NCI-H774 (cell line): ENCODE measurements around the gene UBTD2.
"Not testable (repeated sequence)": the region's sequence is repeated elsewhere in the genome, so short reads cannot be mapped to it uniquely, and the experiment has no call there.

Experiments used
- DNase-seq: peaks from one replicate; lab custom pipeline; 2025; lab: John Stamatoyannopoulos, UW

UBTD2 gene

DNA sequence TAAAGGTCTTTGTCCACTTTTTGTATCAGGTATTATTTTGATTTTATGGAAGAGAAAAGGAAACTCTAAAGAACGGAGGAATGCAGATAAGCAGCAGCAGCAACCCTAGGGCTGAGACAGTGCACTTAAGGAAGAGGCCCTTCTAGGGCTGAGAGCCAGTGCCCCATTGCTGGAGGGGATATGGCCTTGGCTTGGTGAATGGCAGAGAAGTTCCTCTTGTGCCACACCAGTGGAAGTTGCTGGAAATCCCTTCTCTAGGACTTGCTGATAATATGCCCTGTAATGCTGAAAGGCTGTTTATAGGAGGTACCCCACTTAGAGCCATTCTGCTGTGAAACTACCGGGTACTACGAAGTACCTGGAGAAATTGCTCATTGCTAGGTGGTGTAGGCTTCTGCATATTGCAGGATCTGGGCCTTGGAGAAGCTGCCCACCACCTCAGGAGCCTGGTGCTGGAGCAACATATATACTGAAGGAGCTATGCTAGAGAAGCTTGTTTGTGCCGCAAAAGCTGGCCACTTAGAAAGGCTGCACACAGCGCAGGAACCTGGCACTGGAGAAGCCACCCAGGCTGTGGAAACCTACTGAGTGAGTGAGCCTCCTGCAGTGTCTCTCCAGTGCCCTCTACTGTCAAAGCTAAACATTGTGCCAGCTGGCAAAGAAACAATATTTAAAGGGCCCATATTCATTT lies 9.6 kb upstream of the UBTD2 start:
- DNase-seq = peak; percentile 50

DNA sequence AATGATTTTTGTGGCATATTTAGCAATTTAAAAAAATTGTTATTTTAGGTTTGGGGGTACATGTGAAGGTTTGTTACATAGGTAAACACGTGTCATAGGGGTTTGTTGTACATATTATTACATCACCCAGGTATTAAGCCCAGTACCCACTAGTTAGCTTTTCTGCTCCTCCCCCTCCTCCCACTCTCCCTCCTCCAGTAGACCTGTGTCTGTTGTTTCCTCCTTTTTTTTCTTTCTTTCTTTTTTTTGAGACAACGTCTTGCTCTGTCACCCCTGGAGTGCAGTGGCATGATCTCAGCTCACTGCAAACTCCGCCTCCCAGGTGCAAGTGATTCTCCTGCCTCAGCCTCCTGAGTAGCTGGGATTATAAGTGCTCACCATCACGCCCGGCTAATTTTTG lies 8.3 kb upstream of the UBTD2 start:
- DNase-seq = not testable (repeated sequence)

DNA sequence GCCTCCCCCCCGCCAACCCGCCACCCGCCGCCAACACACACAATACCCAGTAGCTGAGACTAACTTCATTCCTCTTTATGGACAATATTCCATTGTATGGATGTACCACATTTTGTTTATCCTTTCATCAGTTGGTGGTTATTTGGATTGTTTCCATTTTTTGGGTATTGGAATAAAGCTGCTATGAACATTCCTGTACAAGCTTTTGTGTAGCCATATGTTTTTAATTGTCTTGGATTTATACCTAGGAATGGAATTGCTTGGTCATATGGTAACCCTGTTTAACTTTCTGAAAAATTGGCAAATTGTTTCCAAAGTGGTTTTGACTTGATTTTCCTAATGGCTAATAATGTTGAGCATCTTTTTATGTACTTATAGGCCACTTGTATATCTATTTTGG lies 4.9 kb upstream of the UBTD2 start:
- DNase-seq = no peak

DNA sequence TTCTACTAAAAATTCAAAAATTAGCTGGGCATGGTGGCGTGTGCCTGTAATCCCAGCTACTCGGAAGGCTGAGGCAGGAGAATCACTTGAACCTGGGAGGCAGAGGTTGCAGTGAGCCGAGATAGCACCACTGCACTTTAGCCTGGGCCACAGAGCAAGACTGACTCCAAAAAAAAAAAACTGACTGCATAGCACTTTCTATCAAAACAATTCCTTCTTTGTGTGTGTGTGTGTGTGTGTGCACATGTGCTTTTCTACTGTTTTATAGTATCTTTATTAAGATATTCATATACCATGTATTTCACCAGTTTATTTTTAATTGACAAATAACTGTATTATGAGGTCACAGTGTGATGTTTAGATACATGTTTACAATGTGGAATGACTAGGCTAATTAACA lies 3.6 kb upstream of the UBTD2 start:
- not testable (repeated sequence) for DNase-seq

DNA sequence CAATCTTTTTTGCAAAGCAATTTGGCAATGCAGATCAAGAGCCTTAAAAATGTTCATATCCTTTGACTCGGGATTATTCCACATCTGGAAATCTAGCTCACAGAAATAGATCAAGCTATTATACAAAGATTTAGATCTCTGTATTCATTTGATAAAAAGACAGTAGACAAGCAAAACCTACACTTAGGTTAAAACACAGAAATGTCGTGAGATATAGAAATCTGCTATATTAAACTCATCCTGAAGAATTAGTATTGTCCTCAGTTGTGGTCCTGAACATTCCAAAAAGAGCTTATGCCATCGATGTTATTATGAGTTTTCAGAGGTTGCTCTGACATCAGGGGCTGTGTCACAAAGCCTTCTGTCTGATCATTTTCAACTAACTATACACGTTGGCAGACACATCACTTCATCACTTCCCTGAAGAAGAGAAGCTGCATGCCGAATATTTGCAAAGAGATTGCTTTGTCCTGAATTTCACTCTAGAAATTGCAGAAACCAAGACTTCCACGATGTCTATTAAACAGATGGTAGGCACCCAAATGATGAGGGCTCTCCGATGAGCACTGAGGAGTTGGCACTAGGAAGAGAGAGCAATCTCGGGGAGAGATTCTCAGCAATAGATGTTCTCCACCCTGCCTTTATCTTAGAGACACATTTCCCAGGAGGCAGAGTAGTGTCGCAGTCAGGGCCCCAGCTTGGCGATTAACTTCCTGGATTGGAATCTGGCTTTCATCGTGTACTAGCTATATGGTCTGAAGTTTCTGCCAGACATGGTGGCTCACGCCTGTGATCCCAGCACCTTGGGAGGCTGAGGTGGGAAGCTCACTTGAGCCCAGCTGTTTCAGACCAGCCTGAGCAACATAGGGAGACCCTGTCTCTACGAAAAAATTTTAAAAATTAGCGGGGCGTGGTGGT lies 1.9 kb upstream of the UBTD2 start:
- no peak for DNase-seq

DNA sequence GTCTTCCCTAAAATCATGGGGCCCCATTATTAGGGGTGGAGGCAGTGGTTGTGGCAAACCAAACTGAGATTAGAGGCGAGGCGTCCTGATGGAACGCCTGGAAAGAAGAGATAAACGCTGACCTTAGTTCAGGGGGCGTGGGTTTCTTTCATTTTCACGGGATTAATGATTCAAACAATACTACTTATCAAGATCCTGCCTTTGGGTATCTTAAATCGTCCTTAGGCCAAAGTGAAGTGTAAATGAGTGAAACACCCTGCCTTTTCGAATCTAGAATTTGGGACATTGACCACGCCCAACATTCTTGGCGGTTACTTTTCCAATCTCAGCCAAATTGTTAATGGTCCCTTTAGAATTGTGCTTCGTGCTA lies 1.0 kb upstream of the UBTD2 start:
- no peak for DNase-seq

DNA sequence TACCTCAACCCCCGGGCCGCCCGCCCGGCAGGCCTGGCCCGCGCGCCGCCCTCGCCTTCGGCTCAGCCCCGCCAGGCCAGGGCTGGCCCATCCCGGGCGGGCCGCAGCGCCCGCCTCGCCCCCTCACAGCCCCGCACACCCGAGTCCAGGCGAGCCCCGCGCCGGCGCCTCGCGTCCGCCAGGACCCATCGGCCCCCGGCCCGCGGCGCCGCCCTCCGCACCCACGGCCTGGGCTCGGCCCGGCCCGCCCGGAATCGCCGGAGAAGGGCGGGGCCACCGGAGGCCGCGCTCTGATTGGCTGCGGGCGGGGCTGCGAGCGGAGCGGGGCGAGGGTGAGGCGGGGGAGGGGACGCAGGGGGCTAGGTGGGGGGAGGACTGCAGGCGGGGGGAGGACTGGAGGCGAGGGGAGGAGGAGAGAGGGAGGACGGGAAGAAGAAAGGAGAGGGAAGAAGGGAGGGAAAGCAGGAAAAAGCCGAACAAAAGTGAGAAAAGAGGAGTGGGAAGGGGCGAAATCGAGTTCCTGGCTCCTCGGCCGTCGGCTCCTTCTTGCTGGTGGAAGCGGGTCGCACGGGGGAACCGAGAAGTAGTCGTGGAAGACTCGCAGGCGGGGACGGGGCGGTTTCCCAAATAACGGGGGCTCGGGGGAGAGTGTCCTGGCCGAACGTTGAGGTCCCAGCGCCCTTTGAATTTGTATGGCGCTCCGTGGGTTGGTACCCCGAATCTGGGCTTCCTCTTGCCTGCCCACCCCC lies 472 bp upstream of the UBTD2 start:
- DNase-seq = peak; percentile 89

DNA sequence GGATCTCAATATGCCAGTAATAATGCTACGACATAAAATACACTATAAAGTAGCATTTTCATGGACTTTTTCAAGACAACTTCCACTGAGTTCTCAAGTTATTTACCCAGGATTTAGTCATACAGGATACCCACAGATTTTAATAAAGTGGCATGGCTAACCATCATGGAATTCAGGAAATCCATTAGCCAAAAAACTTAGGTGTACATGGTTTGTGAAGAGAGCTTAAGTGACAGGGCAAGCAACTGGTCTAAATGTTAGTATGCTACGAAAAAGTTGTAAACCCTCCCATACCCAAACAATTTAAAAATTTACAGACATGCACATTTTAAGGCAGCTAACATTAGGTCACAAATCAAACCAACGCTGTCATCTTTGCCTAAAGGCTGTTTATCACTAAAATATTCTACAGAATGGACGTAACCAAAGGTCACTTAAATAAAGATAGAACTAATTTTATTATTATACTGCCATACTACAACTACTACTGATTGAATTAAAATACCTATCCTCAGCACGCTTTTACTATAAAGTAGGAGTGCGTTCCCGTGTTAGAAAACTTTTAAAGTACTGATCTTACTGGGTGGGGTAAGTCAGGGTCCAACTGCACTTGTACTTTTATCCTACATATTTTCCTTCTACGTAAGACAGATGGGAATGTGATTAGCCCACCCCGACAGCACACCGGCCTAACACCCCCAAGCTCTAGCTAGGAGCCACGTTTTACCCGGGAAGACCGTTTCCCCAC lies 1.1 kb downstream of the UBTD2 start:
- no peak for DNase-seq

DNA sequence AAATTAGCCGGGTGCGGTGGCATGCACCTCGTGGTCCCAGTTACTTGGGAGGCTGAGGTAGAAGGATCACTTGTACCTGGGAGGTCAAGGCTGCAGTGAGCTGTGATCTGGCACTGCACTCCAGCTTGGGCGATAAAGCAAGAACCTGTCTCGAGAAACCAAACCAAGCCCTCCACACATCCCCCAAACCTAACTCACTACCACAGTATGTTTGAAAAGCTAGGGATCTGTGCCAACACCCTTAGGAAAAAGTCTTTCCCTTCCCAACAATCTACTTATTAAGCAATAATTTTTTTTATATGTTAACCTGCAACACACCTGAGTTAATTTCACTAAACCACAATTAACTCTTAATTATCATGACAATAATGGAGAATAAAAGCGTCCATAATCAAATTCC lies 2.2 kb downstream of the UBTD2 start:
- no peak for DNase-seq

DNA sequence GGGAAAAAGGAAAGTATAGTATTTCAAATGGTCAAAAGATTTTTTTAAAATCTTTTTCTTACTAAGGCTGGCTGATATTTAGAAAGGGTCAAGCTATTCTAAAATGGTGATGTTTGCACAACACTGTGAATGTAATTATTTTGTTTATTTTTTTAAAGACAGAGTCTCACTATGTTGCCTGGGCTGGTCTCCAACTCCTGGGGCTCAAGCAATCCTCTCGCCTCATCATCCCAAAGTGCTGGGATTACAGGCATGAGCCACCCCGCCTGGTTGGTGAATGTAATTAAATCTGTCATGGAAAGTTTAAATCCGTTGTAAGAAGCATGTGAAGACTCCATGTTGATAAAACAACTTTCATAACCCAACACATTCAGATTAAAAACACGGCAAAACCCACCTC lies 2.6 kb downstream of the UBTD2 start:
- no peak for DNase-seq

DNA sequence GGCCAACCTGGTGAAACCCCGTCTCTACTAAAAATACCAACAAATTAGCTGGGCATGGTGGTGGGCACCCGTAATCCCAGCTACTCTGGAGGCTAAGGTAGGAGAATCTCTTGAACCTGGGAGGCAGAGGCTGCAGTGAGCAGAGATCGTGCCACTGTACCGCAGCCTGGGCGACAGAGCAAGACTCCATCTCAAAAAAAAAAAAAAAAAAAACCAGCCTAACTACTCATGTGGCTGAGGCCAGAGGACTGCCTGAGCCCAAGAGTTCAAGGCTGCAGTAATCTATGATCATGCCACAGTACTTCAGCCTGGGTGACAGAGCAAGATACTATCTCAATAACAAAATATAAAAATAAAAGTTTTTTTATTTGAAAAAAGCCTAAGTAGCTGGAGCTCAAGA lies 3.2 kb downstream of the UBTD2 start:
- DNase-seq = no peak

DNA sequence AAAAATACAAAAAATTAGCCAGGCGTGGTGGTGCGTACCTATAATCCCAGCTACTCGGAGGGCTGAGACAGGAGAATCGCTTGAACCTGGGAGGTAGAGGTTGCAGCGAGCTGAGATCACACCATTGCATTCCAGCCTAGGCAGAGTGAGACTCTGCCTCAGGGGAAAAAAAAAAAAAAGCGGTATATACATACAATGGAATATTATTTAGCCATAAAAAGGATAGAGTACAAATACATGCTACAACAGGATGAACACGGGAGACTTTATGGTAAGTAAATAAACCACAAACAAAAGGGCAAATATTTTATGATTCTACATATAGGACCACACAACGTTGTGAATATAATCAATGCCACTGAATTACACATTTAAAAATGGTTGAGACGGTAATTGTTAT lies 5.2 kb downstream of the UBTD2 start:
- DNase-seq = no peak

DNA sequence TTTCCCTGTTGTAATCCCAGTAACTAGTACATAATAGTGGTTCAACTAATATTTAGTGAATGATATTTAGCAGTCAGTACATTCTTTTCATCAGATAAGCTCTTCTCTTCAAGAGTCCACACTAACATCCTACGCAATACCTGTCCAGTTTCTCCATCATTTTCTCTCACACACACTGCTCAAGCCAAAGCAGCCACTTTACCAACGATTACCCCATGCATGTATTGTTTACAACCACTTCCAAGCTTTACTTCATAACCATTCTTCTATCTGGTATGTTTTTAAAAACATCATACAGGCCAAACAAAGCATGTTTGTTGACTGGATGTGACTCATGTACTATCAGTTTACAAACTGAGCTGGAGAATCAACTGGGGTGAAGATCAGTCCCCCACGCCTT lies 7.3 kb downstream of the UBTD2 start:
- no peak for DNase-seq

DNA sequence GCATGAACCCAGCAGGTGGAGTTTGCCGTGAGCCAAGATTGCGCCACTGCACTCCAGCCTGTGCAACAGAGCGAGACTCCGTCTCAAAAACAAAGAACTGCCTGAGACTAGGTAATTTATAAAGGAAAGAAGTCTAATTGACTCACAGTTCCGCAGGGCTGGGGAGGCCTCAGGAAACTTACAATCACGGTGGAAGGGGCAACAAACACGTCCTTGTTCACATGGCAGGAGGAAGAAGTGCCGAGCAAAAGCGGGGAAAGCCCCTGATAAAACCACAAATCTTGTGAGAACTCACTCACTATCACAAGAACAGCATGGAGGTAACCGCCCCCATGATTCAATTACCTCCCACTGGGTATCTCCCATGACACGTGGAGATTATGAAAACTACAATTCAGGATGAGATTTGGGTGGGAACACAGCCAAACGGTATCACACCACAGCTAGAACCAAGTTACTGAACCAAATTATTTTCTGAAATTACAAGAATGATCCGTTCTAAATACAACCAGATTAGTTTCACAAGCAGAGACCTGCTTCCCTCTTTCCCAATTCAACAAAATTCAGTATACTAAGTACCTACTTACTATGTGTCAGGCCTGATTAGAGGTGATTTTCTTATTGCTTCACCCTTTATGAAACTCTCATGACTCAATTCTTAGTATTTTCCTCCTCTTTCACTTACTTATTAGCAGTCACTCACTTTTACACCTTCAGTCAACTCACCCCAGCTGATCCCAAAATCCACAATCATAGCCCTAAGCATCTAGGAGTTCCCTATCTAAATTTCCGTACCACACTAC lies 8.4 kb downstream of the UBTD2 start:
- no peak for DNase-seq

DNA sequence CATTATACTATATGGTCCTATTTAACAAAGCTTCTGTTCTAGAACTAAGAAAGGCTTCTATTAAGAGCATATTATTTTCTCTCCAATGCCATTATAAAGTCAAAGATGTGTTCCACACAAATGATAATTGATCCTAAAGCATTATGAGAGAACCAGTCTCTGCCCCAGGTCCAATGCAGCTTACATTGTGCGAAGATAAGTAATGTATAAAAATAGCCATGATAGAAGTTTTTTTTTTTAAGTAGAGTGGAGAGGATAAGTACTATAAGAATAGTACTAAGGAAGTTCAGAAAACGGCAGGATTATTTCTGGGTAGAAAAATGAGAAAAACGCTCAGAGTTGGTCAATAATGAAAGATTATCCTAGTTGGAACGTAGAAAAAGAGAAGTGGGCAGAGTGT lies 15.6 kb downstream of the UBTD2 start:
- no peak for DNase-seq

DNA sequence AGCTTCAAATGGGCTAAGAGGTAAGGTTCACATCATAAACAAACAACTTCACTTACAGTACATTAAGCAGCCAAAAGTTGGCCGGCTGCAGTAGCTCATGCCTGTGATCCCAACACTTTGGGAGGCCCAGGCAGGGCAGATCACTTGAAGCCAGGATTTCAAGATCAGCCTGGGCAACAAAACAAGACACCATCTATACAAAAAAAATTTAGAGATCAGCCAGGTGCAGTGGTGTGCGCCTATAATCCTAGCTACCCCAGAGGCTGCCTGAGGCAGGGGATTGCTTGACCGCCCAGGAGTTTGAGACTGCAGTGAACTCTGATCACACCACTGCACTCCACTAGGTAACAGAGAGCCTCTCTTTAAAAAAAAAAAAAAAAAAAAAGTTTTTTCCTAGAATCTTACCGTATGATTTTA lies 16.9 kb downstream of the UBTD2 start:
- DNase-seq = no peak

DNA sequence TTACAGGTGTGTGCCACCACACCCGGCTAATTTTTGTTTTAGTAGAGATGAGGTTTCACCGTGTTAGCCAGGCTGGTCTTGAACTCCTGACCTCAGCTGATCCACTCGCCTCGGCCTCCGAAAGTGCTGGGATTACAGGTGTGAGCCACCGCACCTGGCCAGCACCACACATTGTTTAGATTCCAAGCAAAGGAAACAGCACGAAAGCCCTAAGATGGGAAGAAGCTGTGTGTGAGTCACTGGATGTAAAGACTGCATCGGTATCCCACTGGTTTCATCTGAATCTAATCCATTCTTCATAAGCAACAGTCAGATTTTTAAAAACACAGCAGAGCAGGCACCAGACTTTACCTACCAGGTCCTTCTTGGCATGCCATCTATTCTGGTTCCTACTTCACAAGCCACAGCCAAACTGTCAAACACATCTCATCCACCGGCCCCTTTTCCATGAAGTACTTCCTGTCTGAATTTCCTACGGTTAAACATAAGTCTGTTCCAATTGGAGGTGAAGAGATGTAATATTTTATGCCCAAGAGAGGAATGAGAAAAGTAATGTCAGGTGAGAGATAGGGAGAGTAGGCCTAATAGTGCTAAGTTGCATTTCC lies 17.4 kb downstream of the UBTD2 start:
- no peak for DNase-seq

DNA sequence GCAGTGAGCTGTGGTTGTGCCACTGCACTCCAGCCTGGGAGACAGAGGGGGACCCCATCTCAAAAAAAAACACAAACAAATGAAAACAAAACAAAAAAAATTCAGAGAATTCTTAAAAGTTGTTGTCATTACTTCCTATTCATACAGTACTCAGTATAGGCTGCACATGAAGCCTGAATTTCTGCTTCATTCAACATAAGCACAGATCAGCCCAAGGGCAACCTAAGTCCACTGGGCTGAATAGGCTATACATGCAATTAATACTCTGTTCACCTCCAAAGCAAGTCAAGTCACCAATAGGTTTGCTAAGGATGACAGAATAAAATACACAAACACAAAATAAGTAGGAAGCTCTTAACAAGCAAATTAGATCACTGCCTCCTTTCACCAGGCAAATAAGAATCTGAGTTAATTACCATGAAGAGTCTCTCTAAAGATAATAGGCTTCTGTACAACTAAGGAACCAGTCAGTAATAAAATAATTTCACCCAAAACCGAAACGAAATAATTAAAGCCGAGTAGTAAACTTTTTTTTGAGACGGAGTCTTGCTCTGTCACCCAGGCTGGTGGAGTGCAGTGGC lies 18.7 kb downstream of the UBTD2 start:
- no peak for DNase-seq

DNA sequence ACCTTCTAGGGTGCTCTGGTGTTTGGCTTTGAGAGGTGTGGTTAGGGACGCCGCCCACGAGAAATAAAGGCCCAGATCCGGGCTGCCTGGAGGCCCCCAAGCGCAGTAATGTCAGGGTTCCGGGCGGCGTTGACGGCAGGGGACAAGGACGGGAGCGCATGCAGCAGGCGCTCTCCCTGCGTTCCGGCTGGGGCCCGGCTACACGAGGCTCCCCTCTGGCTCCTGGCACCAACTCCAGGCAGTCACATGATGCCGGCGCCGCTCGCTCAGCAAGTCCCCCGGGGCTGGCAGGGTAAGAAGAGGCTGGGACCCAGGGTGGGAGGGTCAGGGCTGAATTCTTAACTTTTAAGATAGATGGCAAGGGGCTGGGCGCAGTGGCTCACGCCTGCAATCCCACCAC lies 28.1 kb downstream of the UBTD2 start:
- DNase-seq = no peak

DNA sequence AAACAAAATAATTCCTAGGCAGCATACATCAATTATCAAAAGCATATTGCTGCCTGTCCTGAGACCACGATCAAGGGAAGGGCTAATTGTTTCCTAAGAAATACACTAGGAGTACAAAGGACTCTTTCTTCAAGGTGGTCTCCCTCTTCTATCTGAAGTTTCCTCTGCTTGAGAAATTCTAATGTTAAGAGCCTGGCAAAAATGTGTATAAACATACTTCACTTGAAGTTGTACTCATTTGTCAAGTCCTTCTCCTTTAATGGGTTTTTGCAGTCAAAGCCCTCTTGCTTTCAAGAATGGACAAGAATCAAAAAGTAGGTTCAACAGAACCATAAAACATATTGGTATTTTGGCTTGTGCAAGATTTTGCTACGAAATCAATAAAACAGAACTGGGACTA lies 31.1 kb downstream of the UBTD2 start:
- no peak for DNase-seq

DNA sequence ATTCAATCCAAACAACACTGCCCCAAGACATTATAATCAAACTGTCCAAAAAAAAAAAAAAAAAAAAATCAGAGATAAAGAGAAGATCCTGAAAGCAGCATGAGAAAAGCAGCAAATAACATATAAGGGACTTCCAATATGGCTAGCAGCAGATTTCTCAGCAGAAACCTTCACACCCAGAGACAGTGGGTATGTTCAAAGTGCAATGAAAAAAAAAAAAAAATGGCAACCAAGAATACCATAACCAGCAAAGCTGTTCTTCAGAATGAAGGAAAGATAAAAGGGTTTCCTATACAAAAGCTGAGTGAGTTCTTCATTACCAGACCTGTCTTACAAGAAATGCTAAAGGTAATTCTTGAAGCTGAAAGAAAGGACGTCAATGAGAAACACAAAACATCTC lies 32.1 kb downstream of the UBTD2 start:
- DNase-seq = no peak
